HCT116 (cell line): ENCODE measurements around the gene TM9SF1. TPM values are rescaled to one million over a fixed set of nuclear protein-coding genes. Genes with fewer than 3 reads are reported as not detected.

ENCODE experiments used
- ATAC-seq: fragments of 200-7000 bp; cut with Tn5 transposase; 2 replicates; pipeline ENCODE4 v1.9.1; 2020; ENCODE audit warnings: mild to moderate bottlenecking, moderate library complexity
- BruUV-seq: library from RNA; stranded (reverse); fragments of 400-500 nt; replicated peaks from 2 replicates; lab custom pipeline; 2021; lab: Mats Ljungman, UMichigan
- CTCF ChIA-PET: fragments of 300-600 bp; sonication (Branson Sonifier 250); formaldehyde crosslinking; loops from one replicate; lab custom pipeline; 2021; ENCODE audit warnings: antibody characterized with exemption; lab: Charles Lee
- POLR2A ChIA-PET: fragments of 300-600, 350-600 bp; sonication (Branson Sonifier 250); formaldehyde crosslinking; loops from one replicate; lab custom pipeline; 2021; ENCODE audit warnings: antibody characterized with exemption; lab: Charles Lee
- RAD21 ChIA-PET, 2 experiments: fragments of 300-600 bp; sonication (Branson Sonifier 250); formaldehyde crosslinking; loops; one replicate each; lab custom pipeline; 2023; ENCODE audit warnings: low total read pairs in 2 of 2; ENCODE audit not compliant: uncharacterized antibody in 2 of 2, unreplicated experiment in 2 of 2, low non-redundant PET in 1 of 2; lab: Charles Lee
- DNase-seq: peaks from one replicate; pipeline ENCODE4 v3.0.0-alpha.2; 2010; ENCODE audit warnings: low read depth, low spot score
- H2AFZ ChIP-seq: fragments of 200-600 bp; shearing (Covaris generic), sonication (generic); 2 replicates; pipeline ENCODE4 v1.6.1; 2017; ENCODE audit warnings: low read depth, mixed run types, mixed read lengths, antibody characterized with exemption, low read length; ENCODE audit not compliant: poor library complexity, severe bottlenecking
- H3K27ac ChIP-seq: 2 replicates; pipeline ENCODE4 v1.5.1; 2012; ENCODE audit warnings: low read depth, low read length
- H3K27me3 ChIP-seq: fragments of 200-600 bp; sonication (generic); 2 replicates; pipeline ENCODE4 v1.6.1; 2016; ENCODE audit warnings: mixed run types, low read length, mixed read lengths; ENCODE audit not compliant: insufficient read depth
- H3K36me3 ChIP-seq, 2 experiments: fragments of 200-500 bp in 1 of 2; fragments of 200-600 bp in 1 of 2; sonication (Bioruptor generic) in 1 of 2; sonication (generic) in 1 of 2; 2 replicates each; pipeline versions ENCODE4 v1.5.1 to v1.6.1; 2014 to 2016; ENCODE audit warnings: low read length in 2 of 2, inconsistent platforms in 1 of 2, mixed read lengths in 1 of 2, mixed run types in 1 of 2; ENCODE audit not compliant: insufficient read depth in 2 of 2, control insufficient read depth in 1 of 2
- H3K4me1 ChIP-seq, 2 experiments: fragments of 200-600 bp in 1 of 2; sonication (generic) in 1 of 2; 2 replicates each; pipeline versions ENCODE4 v1.5.1 to v1.6.1; 2012 to 2017; ENCODE audit warnings: low read length in 2 of 2, inconsistent platforms in 1 of 2, mild to moderate bottlenecking in 1 of 2, mixed read lengths in 1 of 2, mixed run types in 1 of 2, moderate library complexity in 1 of 2; ENCODE audit not compliant: insufficient read depth in 2 of 2, control insufficient read depth in 1 of 2
- H3K4me2 ChIP-seq: fragments of 200-600 bp; sonication (generic); 2 replicates; pipeline ENCODE4 v1.6.1; 2017; ENCODE audit warnings: mixed run types, low read length, mixed read lengths
- H3K4me3 ChIP-seq, 2 experiments: fragments of 200-600 bp in 1 of 2; sonication (generic) in 1 of 2; replicated peaks in 1 of 2; 2 replicates each; pipeline ENCODE4 v1.5.1; 2011 to 2016; ENCODE audit warnings: low read length in 2 of 2, control low read depth in 1 of 2, low read depth in 1 of 2, mild to moderate bottlenecking in 1 of 2, mixed read lengths in 1 of 2, mixed run types in 1 of 2
- H3K79me2 ChIP-seq: fragments of 200-600 bp; sonication (generic); 2 replicates; pipeline ENCODE4 v1.6.1; 2017; ENCODE audit warnings: mild to moderate bottlenecking, mixed run types, low read length, moderate library complexity, mixed read lengths; ENCODE audit not compliant: insufficient read depth
- H3K9ac ChIP-seq: fragments of 200-600 bp; sonication (generic); 2 replicates; pipeline ENCODE4 v1.6.1; 2016; ENCODE audit warnings: low read length, mixed read lengths
- H3K9me2 ChIP-seq: fragments of 200-600 bp; sonication (generic), shearing (Covaris generic); 2 replicates; pipeline ENCODE4 v1.6.1; 2017; ENCODE audit warnings: mixed run types, mild to moderate bottlenecking, moderate library complexity; ENCODE audit not compliant: insufficient read depth
- H3K9me3 ChIP-seq, 2 experiments: fragments of 200-500 bp in 1 of 2; fragments of 200-600 bp in 1 of 2; sonication (Bioruptor generic) in 1 of 2; sonication (generic) in 1 of 2; 2 replicates each; pipeline ENCODE4 v1.6.1; 2014 to 2017; ENCODE audit warnings: low read length in 2 of 2, mixed read lengths in 2 of 2, inconsistent platforms in 1 of 2, low read depth in 1 of 2, mild to moderate bottlenecking in 1 of 2, mixed run types in 1 of 2, moderate library complexity in 1 of 2; ENCODE audit not compliant: control insufficient read depth in 1 of 2, insufficient read depth in 1 of 2
- H4K20me1 ChIP-seq: fragments of 200-600 bp; sonication (generic), shearing (Covaris generic); 2 replicates; pipeline ENCODE4 v1.6.1; 2017; ENCODE audit warnings: mixed run types, mild to moderate bottlenecking, moderate library complexity; ENCODE audit not compliant: insufficient read depth
- CTCF ChIP-seq, 3 experiments: fragments of 200-600 bp in 1 of 3; sonication (generic) in 1 of 3; IDR thresholded peaks in 2 of 3; conservative IDR thresholded peaks in 1 of 3; 2 replicates each; pipeline ENCODE4 v1.5.1; 2012 to 2017; ENCODE audit warnings: low read depth in 2 of 3, low read length in 2 of 3, antibody characterized with exemption in 1 of 3, borderline replicate concordance in 1 of 3, control low read depth in 1 of 3, mild to moderate bottlenecking in 1 of 3, mixed read lengths in 1 of 3, mixed run types in 1 of 3, moderate library complexity in 1 of 3; ENCODE audit not compliant: insufficient read depth in 1 of 3
- EZH2phosphoT487 ChIP-seq: fragments of 200-600 bp; IDR thresholded peaks from 2 replicates; pipeline ENCODE4 v1.6.1; 2018; ENCODE audit warnings: antibody characterized with exemption, borderline replicate concordance
- SIN3A ChIP-seq: IDR thresholded peaks from 2 replicates; pipeline ENCODE4 v1.6.1; 2012; ENCODE audit warnings: low read depth
- TCF7L2 ChIP-seq: IDR thresholded peaks from 2 replicates; pipeline ENCODE4 v1.7.0; 2011; ENCODE audit warnings: borderline replicate concordance, inconsistent platforms; ENCODE audit not compliant: insufficient read depth, insufficient read length; ENCODE audit errors: extremely low read depth
- ZBTB33 ChIP-seq: IDR thresholded peaks from 2 replicates; pipeline ENCODE4 v1.6.1; 2011; ENCODE audit warnings: mild to moderate bottlenecking, low read length, moderate library complexity; ENCODE audit not compliant: insufficient replicate concordance; ENCODE audit errors: extremely low read depth
- intact Hi-C: fragments of 100-400 bp; cut with micrococcal nuclease; formaldehyde crosslinking; loops from 2 replicates; pipeline ENCODE4 v1.10.0; 2022
- total RNA-seq: library from RNA; stranded (reverse); gene quantifications from one replicate; pipeline ENCODE4 v1.2.1, GENCODE V29; 2021; ENCODE audit not compliant: unreplicated experiment

Gene TM9SF1
- total RNA-seq, 1 experiment from 2014 or later = 35.2 TPM

- no peaks in the 10 kb centered on the region for H3K9me3 ChIP-seq
- H3K36me3 ChIP-seq = peaks cover 29 to 46% of the 10 kb centered on the region in 2 experiments
- H3K27me3 ChIP-seq = no peaks in the 10 kb centered on the region
- intact Hi-C loops = no loop called here
- no peak for DNase-seq
- no peak for ATAC-seq
- H3K27ac ChIP-seq = no peak overlapping the region
- H3K4me2 ChIP-seq = no peak overlapping the region
- H3K4me3 ChIP-seq = no peak overlapping the region
- peaks cover 10 to 18% of the 10 kb centered on the region in 2 experiments for H3K4me1 ChIP-seq
- BruUV-seq = no TSS peak
- H2AFZ ChIP-seq = no peak overlapping the region
- peaks cover 2% of the 10 kb centered on the region; the same call in 1 of the 2 replicates for H3K79me2 ChIP-seq
- ChIA-PET CTCF (no interaction called here), POLR2A (interaction anchor here (1.2 kb wide), 1 partner anchor 10 kb away, joined by 4 read pairs; no protein-coding TSS in a partner anchor), RAD21 (no interaction called here)
- H3K9ac ChIP-seq = no peak overlapping the region
- TF ChIP-seq TCF7L2 (no peak), CTCF (IDR thresholded peaks at IDR 0.05 in 2 of 3, conservative IDR thresholded peaks at IDR 0.05 in 1 of 3; ENCODE audit: borderline replicate concordance in 1 of 3, insufficient read depth in 1 of 3, low read depth in 2 of 3, low read length in 2 of 3) (no peak), ZBTB33 (no peak), SIN3A (no peak), EZH2phosphoT487 (no peak)
- H3K9me2 ChIP-seq = no peaks in the 10 kb centered on the region
- H4K20me1 ChIP-seq = no peaks in the 10 kb centered on the region
Measured at GRCh38 chr14:24156840-24157239, 38.4 kb downstream of the TM9SF1 start.
